ENCODE measurements around the gene PLA2G2D.

DNA sequence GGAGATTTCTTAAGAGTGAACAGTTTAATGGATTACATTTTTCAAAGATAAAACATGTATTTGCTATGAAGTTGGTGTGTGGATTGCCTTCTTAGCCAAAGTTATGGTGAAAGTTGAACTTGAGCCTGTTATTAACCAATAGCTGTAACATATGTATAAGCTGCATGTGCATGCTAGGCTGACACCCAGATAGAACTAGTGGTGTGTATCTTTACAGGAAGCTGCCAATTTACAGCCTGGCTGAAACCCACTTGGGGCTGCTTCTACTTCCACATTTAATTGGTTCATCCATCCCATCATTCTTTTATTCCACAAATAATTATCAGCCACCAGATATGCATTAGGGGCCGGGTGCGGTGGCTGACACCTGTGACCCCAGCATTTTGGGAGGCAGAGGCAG is 46.1 kb downstream of the PLA2G2D start:
- TF ChIP-seq GLIS3 (CRISPR knock-in tag; IDR thresholded peaks at IDR 0.05) (no peak), BACH2 (CRISPR knock-in tag; IDR thresholded peaks at IDR 0.05; ENCODE audit: borderline replicate concordance) (no peak), TOX (CRISPR knock-in tag; IDR thresholded peaks at IDR 0.05; ENCODE audit: borderline replicate concordance) (no peak), ZNF565 (CRISPR knock-in tag; conservative IDR thresholded peaks at IDR 0.05; ENCODE audit: low read depth) (no peak), ARNTL (CRISPR knock-in tag; IDR thresholded peaks at IDR 0.05; ENCODE audit: borderline replicate concordance, low read depth) (no peak), POU6F1 (CRISPR knock-in tag; IDR thresholded peaks at IDR 0.05; ENCODE audit: borderline replicate concordance, low read depth) (no peak), PATZ1 (CRISPR knock-in tag; IDR thresholded peaks at IDR 0.05; ENCODE audit: borderline replicate concordance) (no peak), ZNF70 (CRISPR knock-in tag; IDR thresholded peaks at IDR 0.05) (no peak), SNAI2 (CRISPR knock-in tag; IDR thresholded peaks at IDR 0.05) (no peak), ESRRG (CRISPR knock-in tag; IDR thresholded peaks at IDR 0.05) (no peak), RARB (CRISPR knock-in tag; IDR thresholded peaks at IDR 0.05) (no peak)
- TF ChIP-seq, protein P1, sequence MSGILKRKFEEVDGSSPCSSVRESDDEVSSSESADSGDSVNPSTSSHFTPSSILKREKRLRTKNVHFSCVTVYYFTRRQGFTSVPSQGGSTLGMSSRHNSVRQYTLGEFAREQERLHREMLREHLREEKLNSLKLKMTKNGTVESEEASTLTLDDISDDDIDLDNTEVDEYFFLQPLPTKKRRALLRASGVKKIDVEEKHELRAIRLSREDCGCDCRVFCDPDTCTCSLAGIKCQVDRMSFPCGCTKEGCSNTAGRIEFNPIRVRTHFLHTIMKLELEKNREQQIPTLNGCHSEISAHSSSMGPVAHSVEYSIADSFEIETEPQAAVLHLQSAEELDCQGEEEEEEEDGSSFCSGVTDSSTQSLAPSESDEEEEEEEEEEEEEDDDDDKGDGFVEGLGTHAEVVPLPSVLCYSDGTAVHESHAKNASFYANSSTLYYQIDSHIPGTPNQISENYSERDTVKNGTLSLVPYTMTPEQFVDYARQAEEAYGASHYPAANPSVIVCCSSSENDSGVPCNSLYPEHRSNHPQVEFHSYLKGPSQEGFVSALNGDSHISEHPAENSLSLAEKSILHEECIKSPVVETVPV (CRISPR knock-in tag; IDR thresholded peaks at IDR 0.05), result no peak
